A549 (cell line): ENCODE data around the gene POP4.

Experiments used
- CTCF ChIP-seq: fragments of >200 bp; sonication (Bioruptor Twin); formaldehyde crosslinking; IDR thresholded peaks from 3 replicates; pipeline ENCODE4 v1.5.1; 2016
- MYC ChIP-seq: IDR thresholded peaks from 2 replicates; pipeline ENCODE4 v1.6.1; 2012; ENCODE audit warnings: mild to moderate bottlenecking, inconsistent platforms, low read length, improper control_type of control experiment, borderline replicate concordance
- RFX5 ChIP-seq: fragments of 450-650 bp; IDR thresholded peaks from 2 replicates; pipeline ENCODE4 v1.7.1; 2014; ENCODE audit warnings: antibody characterized with exemption, mild to moderate bottlenecking, moderate library complexity
- SMC3 ChIP-seq: fragments of >200 bp; sonication (Bioruptor Twin); formaldehyde crosslinking; IDR thresholded peaks from 3 replicates; pipeline ENCODE4 v1.6.1; 2018; ENCODE audit warnings: inconsistent platforms
- SREBF2 ChIP-seq: fragments of 450-650 bp; IDR thresholded peaks from 2 replicates; pipeline ENCODE4 v1.6.1; 2014; ENCODE audit warnings: mild to moderate bottlenecking, moderate library complexity

GRCh38 chr19:29605653-29606419 is at the start of gene POP4:
- peak; percentile 69; the same call in 1 of the 2 replicates for TF ChIP-seq RFX5
- TF ChIP-seq CTCF = no peak
- no peak for TF ChIP-seq SMC3
- peak; percentile 94 for TF ChIP-seq MYC
- TF ChIP-seq SREBF2 = no peak
